WI38 (cell line): Measurements from ENCODE around the gene IQCK.

Experiments
- H3K4me3 ChIP-seq: 2 replicates; pipeline ENCODE4 v1.5.1; 2011; ENCODE audit warnings: low read depth, mild to moderate bottlenecking, control low read depth, low read length
- TF ChIP-seq, protein P1 (sequence below): IDR thresholded peaks from 2 replicates; pipeline ENCODE4 v1.5.1; 2012; ENCODE audit warnings: low read depth, mild to moderate bottlenecking, control low read depth, low read length

IQCK gene

DNA sequence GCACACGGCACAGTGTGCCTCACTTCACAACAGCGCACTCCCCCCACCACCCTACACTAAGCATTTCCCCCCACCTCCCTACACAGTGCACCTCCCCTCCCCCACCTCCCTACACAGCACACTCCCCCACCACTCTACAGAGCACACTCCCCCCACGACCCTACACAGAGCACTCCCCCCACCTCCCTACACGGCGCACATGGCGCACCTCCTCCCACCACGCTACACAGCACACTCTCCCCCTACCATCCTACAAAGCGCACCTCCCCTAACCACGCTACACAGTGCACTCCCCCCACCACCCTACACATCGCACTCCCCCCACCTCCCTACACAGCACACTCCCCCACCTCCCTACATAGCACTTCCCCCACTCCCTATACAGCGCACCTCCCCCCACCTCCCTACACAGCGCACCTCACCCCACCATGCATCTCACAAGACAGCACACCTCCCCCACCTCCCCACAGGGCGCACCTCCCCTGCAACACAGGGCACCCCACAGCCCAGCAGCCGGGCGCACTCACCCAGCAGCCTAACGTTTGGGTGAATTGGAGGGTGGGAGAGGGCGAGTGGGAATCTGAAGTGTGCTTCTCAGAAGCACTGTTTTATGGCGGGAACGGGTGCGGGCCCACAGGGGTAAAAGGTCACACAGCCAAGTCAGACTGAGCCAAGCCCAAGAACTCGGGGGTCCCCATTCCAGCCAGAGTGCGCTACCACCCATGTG lies 10.3 kb upstream of the IQCK start:
- no peak overlapping the region for H3K4me3 ChIP-seq
- TF ChIP-seq, protein P1, sequence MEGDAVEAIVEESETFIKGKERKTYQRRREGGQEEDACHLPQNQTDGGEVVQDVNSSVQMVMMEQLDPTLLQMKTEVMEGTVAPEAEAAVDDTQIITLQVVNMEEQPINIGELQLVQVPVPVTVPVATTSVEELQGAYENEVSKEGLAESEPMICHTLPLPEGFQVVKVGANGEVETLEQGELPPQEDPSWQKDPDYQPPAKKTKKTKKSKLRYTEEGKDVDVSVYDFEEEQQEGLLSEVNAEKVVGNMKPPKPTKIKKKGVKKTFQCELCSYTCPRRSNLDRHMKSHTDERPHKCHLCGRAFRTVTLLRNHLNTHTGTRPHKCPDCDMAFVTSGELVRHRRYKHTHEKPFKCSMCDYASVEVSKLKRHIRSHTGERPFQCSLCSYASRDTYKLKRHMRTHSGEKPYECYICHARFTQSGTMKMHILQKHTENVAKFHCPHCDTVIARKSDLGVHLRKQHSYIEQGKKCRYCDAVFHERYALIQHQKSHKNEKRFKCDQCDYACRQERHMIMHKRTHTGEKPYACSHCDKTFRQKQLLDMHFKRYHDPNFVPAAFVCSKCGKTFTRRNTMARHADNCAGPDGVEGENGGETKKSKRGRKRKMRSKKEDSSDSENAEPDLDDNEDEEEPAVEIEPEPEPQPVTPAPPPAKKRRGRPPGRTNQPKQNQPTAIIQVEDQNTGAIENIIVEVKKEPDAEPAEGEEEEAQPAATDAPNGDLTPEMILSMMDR: no peak

DNA sequence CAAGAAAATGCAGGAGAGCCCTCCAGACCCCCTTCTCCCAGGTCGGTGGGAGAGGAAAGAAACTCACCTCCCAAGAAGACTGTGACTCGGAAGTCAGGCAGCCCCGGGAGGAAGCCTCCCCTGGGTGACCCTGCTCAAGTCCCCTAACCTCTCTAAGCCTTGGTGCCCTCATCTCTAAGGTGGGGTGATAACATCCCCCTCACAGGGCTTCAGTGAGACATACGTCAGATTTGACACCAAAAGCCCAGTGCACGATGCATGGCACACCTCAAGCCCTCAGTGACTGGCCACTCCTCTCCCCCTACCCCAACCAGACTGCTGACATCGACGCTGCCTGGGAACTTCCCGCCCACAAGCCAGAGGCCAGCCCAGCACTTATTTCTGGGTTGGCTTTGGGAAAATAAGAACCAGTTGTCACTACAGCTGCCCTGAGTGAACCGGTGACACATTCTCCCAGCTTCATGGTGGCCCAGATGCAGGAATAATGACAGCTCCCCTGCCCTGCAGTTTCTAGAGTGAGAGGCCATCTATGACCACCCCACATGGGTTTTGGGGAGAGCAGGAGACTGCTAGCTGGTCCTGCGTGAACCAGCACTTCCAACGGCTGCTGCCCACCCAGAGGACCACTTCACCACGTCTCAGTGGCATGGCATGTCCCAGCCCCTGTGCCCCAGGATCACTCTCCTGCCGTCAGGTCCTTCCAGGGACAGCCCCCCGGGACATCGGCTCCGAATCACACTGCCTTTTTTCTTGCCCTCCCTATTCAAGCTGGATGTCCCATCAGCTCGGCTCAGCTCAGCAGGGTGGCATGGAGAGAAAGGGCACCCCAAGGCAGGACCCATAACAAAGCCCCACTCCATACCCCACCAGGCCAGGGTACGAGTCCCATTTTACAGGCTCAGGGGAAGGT lies 9.5 kb upstream of the IQCK start:
- TF ChIP-seq, protein P1: no peak
- H3K4me3 ChIP-seq: no peak overlapping the region

DNA sequence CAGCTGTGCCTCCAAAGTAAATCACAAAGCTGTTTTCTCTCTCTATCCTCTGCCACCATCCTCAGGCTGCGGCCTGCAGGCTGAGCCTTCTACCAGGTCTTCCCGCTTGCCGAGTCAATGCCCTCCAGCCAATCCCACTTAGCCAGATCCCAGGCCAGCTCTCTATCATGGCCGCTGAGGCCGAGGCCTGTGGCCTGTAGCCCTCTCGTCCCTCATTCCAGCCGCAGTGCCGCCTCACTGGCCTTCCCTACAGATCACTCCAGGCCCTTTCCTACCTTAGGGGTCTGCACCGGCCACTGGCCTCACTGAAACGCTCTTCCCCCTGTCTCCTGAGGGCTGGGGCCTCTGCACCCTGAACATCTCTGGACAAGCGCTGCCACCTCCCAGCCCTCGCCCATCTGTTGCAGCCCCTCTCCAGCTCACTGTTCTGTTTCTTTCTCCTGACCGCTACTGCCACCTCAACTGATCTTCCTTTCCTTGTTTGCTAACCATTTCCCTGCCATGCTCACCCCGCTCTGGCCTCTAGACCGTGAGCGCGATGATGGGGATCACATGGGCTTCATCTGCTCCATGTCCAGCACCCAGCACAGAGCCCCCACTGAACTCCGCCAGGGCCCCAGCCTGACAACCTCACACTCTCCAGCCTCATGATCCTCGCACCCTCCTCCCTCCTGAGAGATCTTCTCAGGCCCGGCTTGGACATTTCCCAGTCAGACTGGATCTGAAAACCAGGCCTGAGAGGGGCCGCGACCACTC lies 8.5 kb upstream of the IQCK start:
- TF ChIP-seq, protein P1: no peak
- H3K4me3 ChIP-seq: no peak overlapping the region

DNA sequence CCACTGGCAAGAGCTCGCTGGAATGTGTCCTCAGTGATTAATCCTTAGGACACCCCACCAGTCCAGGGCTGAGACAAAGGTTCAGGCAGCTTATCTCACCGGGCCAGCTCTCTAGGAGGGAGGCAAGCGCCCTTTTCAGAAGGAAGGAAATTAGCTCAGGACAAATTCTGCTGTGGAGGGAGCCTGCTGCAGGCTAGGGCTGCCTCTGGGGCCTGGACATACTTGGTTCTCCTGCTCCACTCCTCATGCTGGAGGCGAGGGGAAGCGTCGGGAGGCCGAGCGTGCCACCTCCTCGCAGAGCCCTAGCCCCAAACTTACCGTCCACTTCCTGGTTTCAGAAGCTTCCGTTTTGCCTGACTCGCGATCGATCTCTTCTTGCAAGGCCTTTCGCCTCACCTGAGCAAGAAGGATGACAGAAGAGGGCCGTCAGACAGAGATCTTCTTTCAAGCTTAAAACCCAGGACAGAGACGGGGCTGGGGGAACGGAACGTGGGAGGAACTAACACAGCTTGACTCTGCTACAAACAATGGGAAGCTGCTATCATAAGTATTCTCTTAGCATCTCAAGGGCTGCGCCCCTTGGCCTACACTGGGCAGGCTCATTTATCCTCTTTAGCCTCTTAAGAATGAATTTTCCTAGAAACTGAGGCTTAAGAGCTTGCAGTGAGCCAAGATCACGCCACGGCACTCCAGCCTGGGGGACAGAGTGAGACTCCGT lies 7.7 kb upstream of the IQCK start:
- TF ChIP-seq, protein P1: no peak
- no peak overlapping the region for H3K4me3 ChIP-seq

DNA sequence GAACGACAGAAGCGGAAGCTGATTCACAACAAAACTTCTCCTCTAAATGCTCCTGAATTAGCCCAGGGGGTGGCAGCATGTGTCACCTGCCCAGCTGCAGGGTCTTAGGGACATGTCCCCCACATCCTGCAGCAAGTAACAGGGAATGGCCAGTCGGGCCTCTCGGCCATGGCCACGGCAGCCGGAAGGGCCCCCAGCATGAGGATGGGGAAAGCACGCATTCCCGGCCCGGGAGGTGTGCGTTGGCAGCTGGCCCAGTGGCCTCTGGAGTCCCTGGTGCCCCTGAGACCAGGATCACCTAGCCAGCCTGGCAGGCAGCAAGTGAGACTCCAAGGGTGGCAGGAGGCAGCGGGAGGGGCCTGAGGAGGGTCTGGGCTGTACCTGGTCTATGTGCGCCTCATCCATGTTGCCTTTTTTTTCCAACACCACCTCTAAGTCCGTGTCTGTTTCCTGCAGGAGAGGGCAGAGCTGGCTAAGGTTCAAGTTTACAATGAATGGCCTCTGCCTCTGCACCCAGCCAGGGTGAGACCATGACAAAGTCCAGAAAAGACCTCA lies 7.0 kb upstream of the IQCK start:
- TF ChIP-seq, protein P1: no peak
- H3K4me3 ChIP-seq: no peak overlapping the region

DNA sequence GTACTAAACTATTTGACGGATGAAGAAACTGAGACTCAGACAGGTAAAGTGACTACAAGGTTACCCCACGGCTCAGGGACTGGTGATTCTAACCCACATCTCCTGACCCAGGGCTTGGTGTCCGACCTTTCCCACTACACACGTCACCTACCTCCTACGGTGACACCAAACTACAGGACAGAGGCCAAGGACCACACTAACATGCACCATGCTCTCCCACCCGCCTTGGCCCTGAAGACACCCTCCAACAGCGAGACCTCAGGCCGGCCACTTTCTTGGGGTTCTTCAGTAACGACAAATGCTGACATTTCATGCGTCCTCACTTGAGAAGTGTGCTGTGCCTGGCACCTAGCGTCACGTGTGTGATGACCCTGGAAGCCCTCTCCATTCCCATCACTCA lies 6.4 kb upstream of the IQCK start:
- TF ChIP-seq, protein P1: no peak
- H3K4me3 ChIP-seq: no peak overlapping the region
